Stimulated activated CD4-positive, alpha-beta T cell treated with anti-CD3 and anti-CD28 coated beads, Interleukin-4, amount 100 ng/mL, for 48 hours (primary cell): ENCODE measurements around the gene SETDB2.

Experiments
- DNase-seq, 2 donors: peaks; one replicate each; pipeline ENCODE4 v3.0.0-alpha.2; 2020; ENCODE audit warnings: low read depth in 2 of 2

The SETDB2 gene

DNA sequence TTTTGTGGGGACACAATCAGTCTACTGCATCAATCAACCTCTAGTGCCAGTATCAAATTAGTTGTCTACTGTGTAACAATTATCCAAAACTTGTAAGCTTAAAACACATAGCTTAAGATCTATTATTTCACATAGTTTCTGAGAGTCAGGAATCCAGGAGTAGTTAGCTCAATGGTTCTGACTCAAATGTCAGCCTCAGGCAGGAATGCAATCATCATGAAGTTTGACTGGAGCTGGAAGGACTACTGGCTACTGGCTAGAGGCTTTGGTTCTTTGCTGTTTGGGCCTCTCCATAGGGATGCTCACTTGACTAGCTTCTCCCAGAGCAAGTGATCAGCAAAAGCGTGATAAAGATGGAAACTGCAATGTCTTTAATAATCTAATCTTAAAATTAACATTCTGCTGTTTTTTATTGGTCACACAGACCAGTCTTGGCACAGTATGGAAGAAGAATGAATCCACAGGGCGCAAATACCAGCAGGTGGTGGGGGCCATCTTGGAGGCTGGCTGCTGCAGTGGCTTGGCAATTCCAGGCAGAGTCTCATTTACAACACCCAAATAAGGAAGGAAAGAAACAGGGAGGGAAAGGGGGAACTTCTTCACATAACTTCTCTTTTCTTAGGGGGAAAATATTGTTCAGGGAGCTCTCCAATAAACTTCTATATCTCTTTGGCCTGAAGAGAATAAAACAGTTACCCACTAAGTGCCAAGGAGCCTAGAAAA lies 15.9 kb upstream of the SETDB2 start:
- no peak for DNase-seq

- DNase-seq = no peak
Observed at GRCh38 chr13:49429121-49429520, 15.0 kb upstream of the SETDB2 start.

GRCh38 chr13:49435992-49436391 lies 8.1 kb upstream of the SETDB2 start:
- DNase-seq = no peak

DNA sequence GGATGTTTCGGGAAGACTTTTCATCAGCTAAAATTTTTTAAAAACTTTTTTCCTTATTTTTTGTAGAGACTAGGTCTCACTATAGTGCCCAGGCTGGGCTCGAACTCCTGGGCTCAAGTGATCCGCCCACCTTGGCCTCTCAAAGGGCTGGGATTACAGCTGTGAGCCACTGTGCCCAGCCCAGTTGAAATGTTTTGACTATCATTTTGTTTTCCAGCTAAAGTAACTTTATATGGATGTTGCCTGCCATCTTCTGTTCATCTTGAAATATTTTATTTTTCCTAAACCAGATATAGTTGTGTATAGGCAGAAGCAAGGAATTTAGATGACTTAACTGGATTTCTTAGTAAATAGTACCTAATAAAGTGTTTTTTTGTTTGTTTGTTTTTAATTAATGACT lies 7.2 kb upstream of the SETDB2 start:
- no peak for DNase-seq

GRCh38 chr13:49437705-49438104 lies 6.4 kb upstream of the SETDB2 start:
- DNase-seq = no peak

DNA sequence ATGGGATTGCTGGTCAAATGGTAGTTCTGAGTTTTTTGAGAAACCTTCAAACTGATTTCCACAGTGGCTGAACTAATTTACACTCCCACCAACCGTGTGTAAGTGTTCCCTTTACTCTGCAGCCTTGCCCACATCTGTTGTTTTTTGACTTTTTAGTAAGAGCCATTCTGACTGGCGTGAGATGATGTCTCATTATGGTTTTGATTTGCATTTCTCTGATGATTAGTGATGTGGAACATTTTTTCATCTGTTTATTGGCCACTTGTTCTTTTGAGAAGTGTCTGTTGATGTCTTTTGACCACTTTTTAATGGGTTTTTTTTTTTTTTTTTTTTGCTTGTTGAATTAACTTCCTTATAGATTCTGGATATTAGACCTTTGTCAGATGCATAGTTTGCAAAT lies 4.5 kb upstream of the SETDB2 start:
- no peak for DNase-seq

- DNase-seq = no peak
Observed at GRCh38 chr13:49441312-49441711, 2.8 kb upstream of the SETDB2 start.

DNA sequence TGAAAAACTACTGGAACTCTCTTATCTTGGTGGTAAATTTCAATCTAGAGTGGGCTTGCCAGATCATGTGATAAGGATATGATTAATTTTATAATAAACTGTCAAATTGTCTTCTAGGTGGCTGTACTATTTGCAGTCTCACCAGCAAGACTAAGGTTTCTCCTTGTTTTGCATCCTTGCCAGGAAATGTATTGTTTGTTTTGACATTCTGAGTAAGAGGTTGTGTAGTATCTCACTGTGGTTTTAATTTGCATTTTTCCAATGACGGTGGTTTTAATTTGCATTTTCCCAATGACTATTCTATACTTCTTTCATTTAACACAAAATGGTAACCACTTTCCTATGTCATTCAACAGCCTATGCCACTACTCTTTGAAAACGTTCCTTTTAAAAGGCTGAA lies 2.2 kb upstream of the SETDB2 start:
- no peak for DNase-seq

GRCh38 chr13:49443357-49443703 lies 744 bp upstream of the SETDB2 start:
- no peak for DNase-seq

- no peak for DNase-seq
Observed at GRCh38 chr13:49444524-49445395, 686 bp downstream of the SETDB2 start.

DNA sequence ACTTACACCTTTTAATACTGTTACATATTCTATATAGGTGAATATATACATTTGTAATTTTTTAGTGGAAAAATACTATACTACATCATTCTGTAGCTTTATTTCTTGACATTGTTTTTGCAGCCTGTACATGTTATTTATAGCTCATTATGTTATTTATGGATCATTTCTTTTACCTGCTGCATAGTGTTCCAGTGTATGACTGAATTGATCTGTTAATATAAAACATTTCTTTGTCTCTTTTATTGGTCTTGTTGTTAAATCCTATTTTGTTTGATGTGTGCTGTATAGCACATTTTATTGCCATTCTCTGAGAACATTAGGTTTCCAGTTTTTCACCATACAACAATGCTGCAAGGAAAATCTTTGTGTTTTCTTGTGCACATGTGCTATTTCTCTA lies 2.4 kb downstream of the SETDB2 start:
- no peak for DNase-seq

GRCh38 chr13:49448753-49449152 lies 4.7 kb downstream of the SETDB2 start:
- no peak for DNase-seq

DNA sequence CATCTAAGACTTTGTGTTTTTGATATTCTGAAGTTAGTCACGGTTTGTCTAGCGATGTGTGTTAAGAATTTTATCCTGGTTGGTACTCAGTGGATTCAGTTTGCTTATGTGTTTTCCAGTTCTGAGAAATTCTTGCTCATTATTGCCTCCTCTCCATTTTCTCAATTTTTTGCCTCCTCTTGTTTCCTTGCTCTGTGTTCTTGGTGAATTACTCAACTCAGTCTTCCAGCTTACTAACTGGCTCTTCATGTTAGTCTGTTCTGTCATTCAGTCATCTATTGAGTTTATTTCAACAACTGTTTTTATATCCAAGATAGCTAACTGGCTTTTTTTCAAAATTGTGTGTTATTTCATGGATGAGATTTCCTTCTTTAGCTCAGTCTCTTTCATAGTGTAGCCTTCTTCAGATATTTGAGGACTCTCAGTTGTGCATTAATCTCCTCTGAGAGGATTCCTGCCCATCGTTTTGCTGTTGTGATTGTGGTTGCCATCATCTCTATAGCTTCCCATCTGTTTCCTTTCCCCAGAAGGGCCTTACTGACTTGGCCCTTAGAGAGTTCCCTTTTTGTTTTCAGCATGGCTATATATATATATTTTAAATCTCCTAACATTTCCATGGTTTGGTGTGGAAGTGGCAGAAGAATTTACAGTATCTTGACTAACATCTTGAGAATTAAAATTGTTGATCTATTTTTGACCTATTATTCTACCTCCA lies 6.2 kb downstream of the SETDB2 start:
- no peak for DNase-seq

DNA sequence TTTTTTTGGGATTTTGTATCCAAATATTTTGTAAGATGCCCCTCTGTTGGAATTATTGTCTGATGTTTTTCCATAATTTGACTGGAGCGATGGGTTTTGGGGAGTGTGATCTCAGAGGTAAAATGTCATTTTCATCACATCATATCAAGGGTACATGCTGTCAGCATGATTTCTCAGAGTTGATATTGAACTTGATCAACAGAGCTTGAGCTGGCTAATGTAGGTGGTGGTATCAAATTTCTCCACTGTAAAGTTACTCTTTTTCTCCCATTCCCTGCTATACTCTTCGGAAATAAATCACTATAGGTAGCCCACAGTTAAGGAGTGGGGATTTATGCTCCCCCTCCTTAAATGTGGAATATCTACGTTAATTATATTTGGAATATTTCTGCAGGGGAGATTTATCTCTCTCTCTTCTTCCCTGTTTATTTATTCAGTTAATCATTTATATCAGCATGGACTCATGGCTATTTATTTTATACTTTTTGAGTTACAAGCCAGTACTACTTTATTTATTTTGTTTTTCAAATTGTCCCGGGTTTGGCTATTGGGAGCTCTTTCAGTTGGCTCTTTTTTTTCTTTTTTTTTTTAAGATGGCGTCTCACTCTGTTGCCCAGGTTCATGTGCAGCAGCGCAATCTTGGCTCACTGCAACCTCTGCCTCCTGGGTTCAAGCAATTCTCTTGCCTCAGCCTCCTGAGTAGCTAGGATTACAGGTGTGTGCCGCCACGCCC lies 8.8 kb downstream of the SETDB2 start:
- no peak for DNase-seq

- no peak for DNase-seq
Observed at GRCh38 chr13:49453465-49453864, 9.4 kb downstream of the SETDB2 start.

GRCh38 chr13:49454388-49455006 lies 10.4 kb downstream of the SETDB2 start:
- no peak for DNase-seq

DNA sequence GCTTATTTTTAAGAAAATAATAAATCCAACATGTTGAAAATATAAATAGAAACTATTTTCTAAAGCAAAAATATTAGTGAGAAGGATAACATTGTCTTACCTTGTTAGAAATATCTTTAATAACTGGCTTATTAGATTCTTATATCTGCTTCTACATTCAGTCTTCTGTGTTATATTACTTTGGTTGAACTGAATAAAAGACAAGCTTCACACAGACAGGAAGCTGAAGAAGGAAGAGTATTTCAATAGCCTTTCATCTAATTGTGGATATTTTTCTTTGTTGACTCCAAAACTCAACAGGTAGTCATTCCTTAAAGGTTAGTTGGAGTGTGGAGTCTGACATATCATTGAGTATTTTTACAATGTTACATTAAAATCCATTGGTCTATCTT lies 10.9 kb downstream of the SETDB2 start:
- DNase-seq = no peak

DNA sequence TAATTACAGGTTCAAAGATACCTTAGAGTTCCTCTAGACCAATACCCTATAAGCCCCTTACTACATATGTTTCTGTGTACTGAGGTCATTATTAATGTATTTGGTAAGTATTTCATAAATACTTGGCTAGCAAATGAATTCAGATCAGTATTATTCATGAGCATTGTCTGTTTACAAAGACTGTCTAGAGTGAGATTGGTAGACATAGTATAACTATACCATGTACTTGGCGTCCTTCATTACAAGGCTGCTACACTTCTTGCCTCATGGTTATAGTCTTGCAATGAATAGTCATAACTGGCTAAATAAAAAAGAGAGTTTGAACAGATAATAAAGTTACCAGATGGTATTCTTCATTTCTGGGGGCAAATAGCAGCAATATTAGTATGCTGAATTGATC lies 12.1 kb downstream of the SETDB2 start:
- DNase-seq = no peak

GRCh38 chr13:49457221-49457620 lies 13.1 kb downstream of the SETDB2 start:
- no peak for DNase-seq

DNA sequence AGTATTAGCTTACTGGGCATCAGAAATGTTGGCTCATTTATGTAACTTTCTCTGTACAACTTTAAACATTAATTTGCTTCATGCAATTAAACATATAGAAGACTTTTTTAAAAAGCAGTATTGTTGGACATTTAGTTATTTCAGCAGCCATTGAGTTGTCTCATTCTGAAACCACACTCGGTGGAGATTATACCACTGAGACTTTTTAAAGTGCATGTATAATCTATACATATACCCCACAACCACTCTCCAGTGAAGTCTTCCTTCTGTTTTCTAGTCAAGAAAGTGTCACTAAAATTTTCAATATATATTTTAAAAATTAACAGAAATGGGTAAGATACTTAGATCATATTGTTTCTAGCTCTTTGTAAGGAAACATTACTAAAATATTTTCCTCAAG lies 15.5 kb downstream of the SETDB2 start:
- no peak for DNase-seq

GRCh38 chr13:49464085-49464484 lies 20.0 kb downstream of the SETDB2 start:
- no peak for DNase-seq
